Mucosa of stomach (tissue), 1 donor: Measurements from ENCODE around the gene WRAP73.

Experiments
- H3K27me3 ChIP-seq: one replicate; pipeline ENCODE4 v1.7.0; 2013; ENCODE audit warnings: mild to moderate bottlenecking, low read length; ENCODE audit not compliant: control insufficient read depth, insufficient read depth
- H3K36me3 ChIP-seq: one replicate; pipeline ENCODE4 v1.7.0; 2013; ENCODE audit warnings: low read length; ENCODE audit not compliant: control insufficient read depth, insufficient read depth
- H3K4me1 ChIP-seq: one replicate; pipeline ENCODE4 v1.7.0; 2013; ENCODE audit warnings: mild to moderate bottlenecking, low read length; ENCODE audit not compliant: control insufficient read depth, insufficient read depth
- H3K4me3 ChIP-seq: one replicate; pipeline ENCODE4 v1.7.0; 2013; ENCODE audit warnings: low read length
- H3K9ac ChIP-seq: one replicate; pipeline ENCODE4 v1.7.0; 2013; ENCODE audit warnings: mild to moderate bottlenecking, low read length, moderate library complexity
- H3K9me3 ChIP-seq: one replicate; pipeline ENCODE4 v1.7.0; 2013; ENCODE audit warnings: mild to moderate bottlenecking, low read length, moderate library complexity; ENCODE audit not compliant: control insufficient read depth
- donor health status: Pancreatic carcinoma.

The WRAP73 gene

GRCh38 chr1:3690282-3691065 lies 40.6 kb upstream of the WRAP73 start:
- Histone ChIP-seq H3K4me1 (peaks cover 2% of the 10 kb centered on the region), H3K27me3 (peaks cover 4% of the 10 kb centered on the region), H3K9ac (no peak overlapping the region), H3K4me3 (no peak overlapping the region), H3K36me3 (no peaks in the 10 kb centered on the region), H3K9me3 (no peaks in the 10 kb centered on the region)

DNA sequence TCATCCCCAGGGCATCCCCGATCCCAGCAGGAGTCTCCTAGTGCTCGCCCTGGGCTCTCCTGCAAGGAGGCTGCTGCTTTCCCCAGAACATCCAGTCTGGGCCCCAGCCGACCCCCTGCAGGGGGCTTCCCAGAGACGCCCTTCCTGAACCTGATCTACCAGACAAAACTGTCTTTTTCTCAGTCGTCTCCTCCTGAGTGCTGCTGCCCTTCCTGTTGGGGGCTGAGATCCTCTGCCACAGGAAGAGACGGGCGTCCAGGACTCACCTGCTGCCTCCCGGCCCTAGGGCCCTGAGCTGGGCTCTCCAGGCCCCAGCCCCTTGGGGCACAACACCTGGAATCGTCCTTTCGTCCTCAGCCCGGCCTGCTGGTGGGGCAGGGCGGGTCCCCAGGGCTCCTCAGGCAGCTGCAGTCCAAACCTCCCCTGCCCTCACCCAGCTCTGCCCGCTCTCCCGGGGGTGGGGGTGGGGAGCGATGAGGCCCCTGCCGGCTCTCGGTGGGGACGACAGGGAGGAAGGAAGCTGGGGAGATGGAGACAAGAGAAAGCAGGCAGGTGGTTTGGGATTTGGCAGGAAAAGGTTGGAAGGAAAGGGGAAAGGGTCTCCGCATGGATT lies 39.3 kb upstream of the WRAP73 start:
- H3K36me3 ChIP-seq: no peaks in the 10 kb centered on the region
- H3K4me1 ChIP-seq: peaks cover under 1% of the 10 kb centered on the region
- H3K27me3 ChIP-seq: peaks cover 4% of the 10 kb centered on the region
- no peak overlapping the region for H3K4me3 ChIP-seq
- H3K9ac ChIP-seq: no peak overlapping the region
- H3K9me3 ChIP-seq: no peaks in the 10 kb centered on the region

- Histone ChIP-seq H3K9me3 (no peaks in the 10 kb centered on the region), H3K4me3 (no peak overlapping the region), H3K9ac (no peak overlapping the region), H3K4me1 (peaks cover 6% of the 10 kb centered on the region), H3K27me3 (peaks cover 7% of the 10 kb centered on the region), H3K36me3 (no peaks in the 10 kb centered on the region)
Measured at GRCh38 chr1:3688356-3689137, 38.6 kb upstream of the WRAP73 start.

DNA sequence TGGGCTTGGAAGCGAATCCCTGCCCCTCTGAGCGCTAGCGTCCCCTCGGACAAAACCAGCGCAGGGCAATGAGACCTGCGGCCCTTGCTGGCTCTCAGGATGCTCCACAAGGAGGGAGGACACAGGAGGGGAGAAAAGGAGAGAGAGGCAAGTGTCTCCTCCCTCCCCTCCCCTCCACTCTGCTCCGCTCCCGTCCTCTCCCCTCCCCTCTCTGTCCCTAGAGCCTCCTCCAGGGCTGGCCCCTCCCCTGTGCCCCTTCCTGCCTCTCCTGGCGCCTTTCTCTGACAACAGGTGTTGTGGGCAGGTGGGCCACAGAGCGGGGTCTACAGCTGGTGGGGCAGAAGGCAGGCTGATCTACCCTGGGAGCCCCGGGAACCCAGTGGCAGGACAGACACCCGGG lies 37.6 kb upstream of the WRAP73 start:
- Histone ChIP-seq H3K9me3 (no peaks in the 10 kb centered on the region), H3K4me3 (no peak overlapping the region), H3K4me1 (peaks cover 6% of the 10 kb centered on the region), H3K9ac (no peak overlapping the region), H3K27me3 (peaks cover 8% of the 10 kb centered on the region), H3K36me3 (no peaks in the 10 kb centered on the region)

- no peaks in the 10 kb centered on the region for H3K9me3 ChIP-seq
- peaks cover 8% of the 10 kb centered on the region for H3K27me3 ChIP-seq
- H3K4me1 ChIP-seq: peaks cover 6% of the 10 kb centered on the region
- H3K9ac ChIP-seq: no peak overlapping the region
- H3K4me3 ChIP-seq: no peak overlapping the region
- no peaks in the 10 kb centered on the region for H3K36me3 ChIP-seq
Measured at GRCh38 chr1:3685906-3686305, 36.0 kb upstream of the WRAP73 start.

DNA sequence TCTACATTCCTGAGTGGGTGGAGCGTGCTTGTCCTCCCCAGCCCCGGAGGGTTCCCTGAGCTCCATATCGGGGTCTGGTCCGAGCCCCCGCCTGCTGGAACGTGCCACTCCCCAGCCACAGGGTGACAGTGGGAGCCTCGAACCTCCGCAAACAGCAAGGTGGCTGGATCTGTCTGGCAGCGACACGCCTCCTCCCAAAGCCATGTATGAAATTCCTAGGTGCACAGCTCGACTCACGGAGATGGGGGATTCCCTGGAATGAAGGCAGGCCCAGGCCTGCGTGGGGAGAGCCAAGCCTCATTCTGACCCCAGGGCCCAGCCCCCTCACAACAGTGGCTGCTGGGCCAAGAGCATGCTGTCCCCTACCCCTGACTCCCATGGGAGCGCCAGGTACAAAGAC lies 35.3 kb upstream of the WRAP73 start:
- Histone ChIP-seq H3K27me3 (peaks cover 8% of the 10 kb centered on the region), H3K9ac (no peak overlapping the region), H3K4me1 (peaks cover 6% of the 10 kb centered on the region), H3K36me3 (no peaks in the 10 kb centered on the region), H3K4me3 (no peak overlapping the region), H3K9me3 (no peaks in the 10 kb centered on the region)

GRCh38 chr1:3683992-3684391 lies 34.1 kb upstream of the WRAP73 start:
- Histone ChIP-seq H3K36me3 (no peaks in the 10 kb centered on the region), H3K9ac (no peak overlapping the region), H3K4me1 (peaks cover 6% of the 10 kb centered on the region), H3K4me3 (no peak overlapping the region), H3K27me3 (peaks cover 11% of the 10 kb centered on the region), H3K9me3 (no peaks in the 10 kb centered on the region)

DNA sequence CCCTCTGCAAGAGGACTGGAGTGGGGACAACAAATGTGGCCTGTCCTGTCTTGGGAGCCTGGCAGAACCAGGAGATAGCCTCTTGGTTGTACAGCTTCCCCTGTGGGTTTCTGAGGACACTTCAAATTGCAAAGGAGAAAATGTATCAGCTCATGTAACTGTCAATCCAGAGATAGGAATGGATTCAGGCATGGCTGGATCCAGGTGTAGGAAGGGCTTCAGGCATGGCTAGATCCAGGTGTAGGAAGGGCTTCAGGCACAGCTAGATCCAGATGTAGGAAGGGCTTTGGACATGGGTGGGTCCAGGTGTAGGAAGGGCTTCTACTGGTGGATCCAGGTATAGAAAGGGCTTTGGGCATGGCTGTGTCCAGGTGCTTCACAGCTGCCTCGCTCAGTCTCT lies 33.3 kb upstream of the WRAP73 start:
- H3K9me3 ChIP-seq: no peaks in the 10 kb centered on the region
- H3K36me3 ChIP-seq: no peaks in the 10 kb centered on the region
- peaks cover 6% of the 10 kb centered on the region for H3K4me1 ChIP-seq
- peaks cover 10% of the 10 kb centered on the region for H3K27me3 ChIP-seq
- H3K9ac ChIP-seq: no peak overlapping the region
- H3K4me3 ChIP-seq: no peak overlapping the region

DNA sequence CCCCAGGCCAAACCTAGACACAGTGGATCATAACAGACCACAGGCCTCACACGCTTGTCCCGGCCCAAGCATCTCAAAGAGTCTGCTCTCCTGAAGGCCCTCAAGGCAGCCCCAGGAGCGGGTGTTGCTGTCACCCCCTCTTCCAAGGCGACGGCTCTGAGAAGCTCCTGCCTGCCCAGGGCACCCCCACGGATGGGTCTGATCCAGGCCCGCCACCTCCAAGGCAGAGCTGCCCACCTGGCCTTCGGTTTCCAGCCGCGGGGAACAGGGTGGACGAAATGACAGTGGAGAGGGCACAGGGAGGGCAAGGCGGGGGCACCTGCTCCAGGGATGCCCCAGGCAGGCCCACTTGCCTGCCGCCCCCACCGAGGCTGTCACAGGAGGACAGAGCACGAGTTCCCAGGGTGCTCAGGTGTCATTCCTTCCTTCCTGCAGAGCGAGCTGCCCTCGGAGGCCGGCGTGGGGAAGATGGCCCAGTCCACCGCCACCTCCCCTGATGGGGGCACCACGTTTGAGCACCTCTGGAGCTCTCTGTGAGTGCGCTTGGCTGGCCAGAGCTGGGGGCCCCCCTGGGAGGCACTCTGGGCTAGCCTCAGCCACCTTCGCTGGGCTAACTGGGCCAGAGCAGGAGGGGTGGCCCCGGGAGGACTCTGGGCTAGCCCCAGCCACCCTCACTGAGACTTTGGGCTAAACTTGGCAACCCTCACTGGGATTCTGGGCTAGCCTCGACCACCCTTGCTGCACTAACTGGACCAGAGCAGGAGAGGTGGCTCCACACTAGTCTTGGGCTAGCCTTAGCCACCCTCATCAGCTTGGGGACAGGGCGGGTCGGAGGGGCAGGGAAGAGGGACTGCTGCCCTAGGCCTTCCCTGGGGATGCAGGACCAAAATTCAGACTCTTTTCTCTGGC lies 32.2 kb upstream of the WRAP73 start:
- Histone ChIP-seq H3K4me1 (peaks cover 6% of the 10 kb centered on the region), H3K9ac (no peak overlapping the region)

DNA sequence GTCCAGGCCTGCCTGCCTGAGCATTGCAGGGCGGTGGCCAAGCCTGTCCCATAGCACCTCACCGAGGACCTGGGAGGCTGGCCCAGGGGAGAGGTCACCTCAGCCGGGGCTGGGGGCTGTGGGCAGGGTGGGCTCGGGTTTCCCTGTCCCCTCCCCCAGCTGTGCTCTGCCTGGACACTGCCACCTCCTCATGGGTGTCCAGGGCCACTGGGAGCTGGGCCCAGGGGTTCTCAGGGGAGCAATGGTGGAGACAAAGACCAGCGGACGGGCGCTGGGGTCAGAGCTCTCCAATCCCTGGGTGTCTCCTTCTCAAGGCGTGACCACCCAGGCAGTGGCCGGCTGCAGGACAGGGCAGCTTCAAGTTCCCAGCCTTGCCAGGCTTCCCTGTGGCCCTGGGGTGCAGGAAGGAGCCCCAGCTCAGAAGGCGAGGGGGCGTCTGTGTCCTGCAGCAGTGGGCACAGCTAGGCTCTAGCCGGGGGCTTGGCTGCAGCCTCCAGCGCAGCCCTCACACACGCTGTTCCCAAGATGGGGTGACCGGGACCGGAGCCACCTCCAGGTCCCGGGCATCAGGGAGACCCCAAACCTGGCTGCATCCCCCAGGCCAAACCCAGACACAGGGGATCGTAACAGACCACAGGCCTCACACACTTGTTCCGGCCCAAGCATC lies 31.5 kb upstream of the WRAP73 start:
- no peak overlapping the region for H3K9ac ChIP-seq
- H3K9me3 ChIP-seq: no peaks in the 10 kb centered on the region
- H3K4me1 ChIP-seq: peaks cover 6% of the 10 kb centered on the region
- H3K4me3 ChIP-seq: no peak overlapping the region
- H3K36me3 ChIP-seq: no peaks in the 10 kb centered on the region
- peaks cover 10% of the 10 kb centered on the region for H3K27me3 ChIP-seq

More for the DNA sequence above, 32.2 kb upstream of the WRAP73 start:
- Histone ChIP-seq H3K36me3 (no peaks in the 10 kb centered on the region), H3K4me3 (no peak overlapping the region), H3K27me3 (peaks cover 10% of the 10 kb centered on the region), H3K9me3 (no peaks in the 10 kb centered on the region)
